HG02973 (cell line): Measurements from ENCODE around the gene FILIP1.

ENCODE experiments used
- ATAC-seq: cut with Tn5 transposase; IDR thresholded peaks from one replicate; pipeline ENCODE4 v1.9.1; 2021; ENCODE audit warnings: moderate library complexity; ENCODE audit not compliant: unreplicated experiment

The FILIP1 gene

GRCh38 chr6:75344021-75344420, 149.6 kb downstream of the FILIP1 start:
- no peak for ATAC-seq

- ATAC-seq = no peak
These were observed 155.6 kb downstream of the FILIP1 start for GRCh38 chr6:75337835-75338580.

- ATAC-seq = no peak
These were observed 159.1 kb downstream of the FILIP1 start for GRCh38 chr6:75334266-75335040.

GRCh38 chr6:75333676-75334200, 159.9 kb downstream of the FILIP1 start:
- ATAC-seq = no peak

- ATAC-seq = no peak
These were observed 162.4 kb downstream of the FILIP1 start for GRCh38 chr6:75331151-75331550.

GRCh38 chr6:75329703-75330102, 163.9 kb downstream of the FILIP1 start:
- no peak for ATAC-seq

- no peak for ATAC-seq
These were observed 165.8 kb downstream of the FILIP1 start for GRCh38 chr6:75327807-75328206.

GRCh38 chr6:75326557-75327258, 166.9 kb downstream of the FILIP1 start:
- no peak for ATAC-seq

- no peak for ATAC-seq
These were observed 174.7 kb downstream of the FILIP1 start for GRCh38 chr6:75318900-75319299.

- ATAC-seq = no peak
These were observed 175.9 kb downstream of the FILIP1 start for GRCh38 chr6:75317503-75318206.

GRCh38 chr6:75315978-75316377, 177.6 kb downstream of the FILIP1 start:
- ATAC-seq = no peak

- no peak for ATAC-seq
These were observed 185.2 kb downstream of the FILIP1 start for GRCh38 chr6:75308250-75308988.

- ATAC-seq = no peak
These were observed 186.1 kb downstream of the FILIP1 start for GRCh38 chr6:75307364-75308004.

- no peak for ATAC-seq
These were observed 187.5 kb downstream of the FILIP1 start for GRCh38 chr6:75306064-75306463.

- ATAC-seq = no peak
These were observed 188.0 kb downstream of the FILIP1 start for GRCh38 chr6:75305573-75305972.

- no peak for ATAC-seq
These were observed 191.3 kb downstream of the FILIP1 start for GRCh38 chr6:75302280-75302679.

GRCh38 chr6:75301537-75301936, 192.1 kb downstream of the FILIP1 start:
- no peak for ATAC-seq

- no peak for ATAC-seq
These were observed 192.5 kb downstream of the FILIP1 start for GRCh38 chr6:75301088-75301487.

GRCh38 chr6:75300531-75300855, 193.1 kb downstream of the FILIP1 start:
- ATAC-seq = no peak
